Dermis microvascular lymphatic vessel endothelial cell (primary cell): ENCODE data around the gene MAD2L1BP. TPM values are rescaled to one million over a fixed set of nuclear protein-coding genes. Genes with fewer than 3 reads are reported as not detected.

Source experiments
- DNase-seq, 2 donors: peaks; one replicate each; pipeline versions ENCODE4 v3.0.0 to v3.0.0-alpha.2; 2010; ENCODE audit warnings: low read depth in 2 of 2
- total RNA-seq: library from RNA; depleted of rRNA; stranded (reverse); fragments of >200 nt; gene quantifications from 2 replicates; pipeline ENCODE4 v1.2.1, GENCODE V29; 2014

MAD2L1BP gene
- total RNA-seq, 1 donor from 2014 or later: 14.8 TPM

- no peak for DNase-seq
Observed at GRCh38 chr6:43681303-43681702, 45.7 kb downstream of the MAD2L1BP start.

GRCh38 chr6:43682724-43683429 is 47.2 kb downstream of the MAD2L1BP start:
- no peak for DNase-seq

GRCh38 chr6:43683708-43684455 is 48.2 kb downstream of the MAD2L1BP start:
- no peak for DNase-seq

GRCh38 chr6:43687079-43687436 is 51.4 kb downstream of the MAD2L1BP start:
- DNase-seq: no peak

GRCh38 chr6:43687437-43688347 is 52.1 kb downstream of the MAD2L1BP start, which contains the start of gene MRPS18A:
TSS of gene MRPS18A (minus strand) at chr6:43687791. CDS start at chr6:43687779, 12 bp downstream.
- DNase-seq: peak in 1 of 2 donors; percentile 78

- no peak for DNase-seq
Observed at GRCh38 chr6:43689421-43689820, 53.8 kb downstream of the MAD2L1BP start.

Other genes starting within 250 kb of the MAD2L1BP start
- gene ABCC10, start 208.3 kb upstream of the MAD2L1BP start, total RNA-seq: 11.7 and 15.7 TPM in 2 replicates
- gene DLK2, start 180.3 kb upstream of the MAD2L1BP start, total RNA-seq: 0.39 and 0.76 TPM in 2 replicates
- 7.3 and 9.0 TPM in 2 replicates for gene TJAP1, start 158.3 kb upstream of the MAD2L1BP start, total RNA-seq
- gene LRRC73, start 125.5 kb upstream of the MAD2L1BP start, total RNA-seq: under 0.01 and 0.13 TPM in 2 replicates
- gene YIPF3, start 118.9 kb upstream of the MAD2L1BP start, total RNA-seq: 82.2 and 128 TPM in 2 replicates
- 31.1 and 31.7 TPM in 2 replicates for gene POLR1C, start 118.8 kb upstream of the MAD2L1BP start, total RNA-seq
- 21.2 and 23.6 TPM in 2 replicates for gene XPO5, start 59.8 kb upstream of the MAD2L1BP start, total RNA-seq
- gene POLH, start 59.7 kb upstream of the MAD2L1BP start, total RNA-seq: 14.3 and 16.3 TPM in 2 replicates
- 30.4 and 38.7 TPM in 2 replicates for gene GTPBP2, start 6.6 kb upstream of the MAD2L1BP start, total RNA-seq
- gene RSPH9, start 9.2 kb downstream of the MAD2L1BP start, total RNA-seq: 0.25 and 0.26 TPM in 2 replicates
- 41.6 and 44.5 TPM in 2 replicates for gene MRPS18A, start 52.0 kb downstream of the MAD2L1BP start, total RNA-seq
- gene VEGFA, start 134.4 kb downstream of the MAD2L1BP start, total RNA-seq: 4.5 and 6.7 TPM in 2 replicates